Ishikawa (cell line): Measurements from ENCODE around the gene PPP3CB.

Experiments used
- CEBPB ChIP-seq: IDR thresholded peaks from 2 replicates; pipeline ENCODE4 v1.6.1; 2012
- EP300 ChIP-seq: IDR thresholded peaks from 2 replicates; pipeline ENCODE4 v1.6.1; 2012; ENCODE audit warnings: borderline replicate concordance
- FOXM1 ChIP-seq: IDR thresholded peaks from 2 replicates; pipeline ENCODE4 v1.6.1; 2012; ENCODE audit warnings: low read depth, borderline replicate concordance
- MAX ChIP-seq: IDR thresholded peaks from 2 replicates; pipeline ENCODE4 v1.6.1; 2012
- RAD21 ChIP-seq: IDR thresholded peaks from 2 replicates; pipeline ENCODE4 v1.6.1; 2012; ENCODE audit warnings: low read depth
- REST ChIP-seq: IDR thresholded peaks from 2 replicates; pipeline ENCODE4 v1.6.1; 2012; ENCODE audit warnings: low read depth, mild to moderate bottlenecking
- TAF1 ChIP-seq: IDR thresholded peaks from 2 replicates; pipeline ENCODE4 v1.6.1; 2012; ENCODE audit warnings: low read depth, mild to moderate bottlenecking
- TCF12 ChIP-seq: IDR thresholded peaks from 2 replicates; pipeline ENCODE4 v1.6.1; 2012; ENCODE audit warnings: low read depth
- ZBTB7A ChIP-seq: IDR thresholded peaks from 2 replicates; pipeline ENCODE4 v1.6.1; 2012; ENCODE audit warnings: low read depth

- TF ChIP-seq RAD21 (no peak), TAF1 (no peak), ZBTB7A (no peak), TCF12 (no peak), CEBPB (no peak), MAX (no peak), EP300 (no peak), FOXM1 (no peak), REST (no peak)
These were observed 94.2 kb downstream of the PPP3CB start for GRCh38 chr10:73401636-73402035.
